NCI-H1436 treated with DMSO at 0.1 percent for 48 hours (cell line): ENCODE results near the gene ATP8B4.
"Not testable (repeated sequence)": the region's sequence is repeated elsewhere in the genome, so short reads cannot be mapped to it uniquely, and the experiment has no call there.

Source experiments
- DNase-seq: peaks from one replicate; lab custom pipeline; 2025; lab: John Stamatoyannopoulos, UW

The ATP8B4 gene, protein sequence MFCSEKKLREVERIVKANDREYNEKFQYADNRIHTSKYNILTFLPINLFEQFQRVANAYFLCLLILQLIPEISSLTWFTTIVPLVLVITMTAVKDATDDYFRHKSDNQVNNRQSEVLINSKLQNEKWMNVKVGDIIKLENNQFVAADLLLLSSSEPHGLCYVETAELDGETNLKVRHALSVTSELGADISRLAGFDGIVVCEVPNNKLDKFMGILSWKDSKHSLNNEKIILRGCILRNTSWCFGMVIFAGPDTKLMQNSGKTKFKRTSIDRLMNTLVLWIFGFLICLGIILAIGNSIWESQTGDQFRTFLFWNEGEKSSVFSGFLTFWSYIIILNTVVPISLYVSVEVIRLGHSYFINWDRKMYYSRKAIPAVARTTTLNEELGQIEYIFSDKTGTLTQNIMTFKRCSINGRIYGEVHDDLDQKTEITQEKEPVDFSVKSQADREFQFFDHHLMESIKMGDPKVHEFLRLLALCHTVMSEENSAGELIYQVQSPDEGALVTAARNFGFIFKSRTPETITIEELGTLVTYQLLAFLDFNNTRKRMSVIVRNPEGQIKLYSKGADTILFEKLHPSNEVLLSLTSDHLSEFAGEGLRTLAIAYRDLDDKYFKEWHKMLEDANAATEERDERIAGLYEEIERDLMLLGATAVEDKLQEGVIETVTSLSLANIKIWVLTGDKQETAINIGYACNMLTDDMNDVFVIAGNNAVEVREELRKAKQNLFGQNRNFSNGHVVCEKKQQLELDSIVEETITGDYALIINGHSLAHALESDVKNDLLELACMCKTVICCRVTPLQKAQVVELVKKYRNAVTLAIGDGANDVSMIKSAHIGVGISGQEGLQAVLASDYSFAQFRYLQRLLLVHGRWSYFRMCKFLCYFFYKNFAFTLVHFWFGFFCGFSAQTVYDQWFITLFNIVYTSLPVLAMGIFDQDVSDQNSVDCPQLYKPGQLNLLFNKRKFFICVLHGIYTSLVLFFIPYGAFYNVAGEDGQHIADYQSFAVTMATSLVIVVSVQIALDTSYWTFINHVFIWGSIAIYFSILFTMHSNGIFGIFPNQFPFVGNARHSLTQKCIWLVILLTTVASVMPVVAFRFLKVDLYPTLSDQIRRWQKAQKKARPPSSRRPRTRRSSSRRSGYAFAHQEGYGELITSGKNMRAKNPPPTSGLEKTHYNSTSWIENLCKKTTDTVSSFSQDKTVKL

GRCh38 chr15:50119063-50120040 lies at the start of gene ATP8B4:
Gene ATP8B4, minus strand, starts transcription at chr15:50119233. Its CDS starts 12,267 bp downstream, at chr15:50106966.
- no peak for DNase-seq

DNA sequence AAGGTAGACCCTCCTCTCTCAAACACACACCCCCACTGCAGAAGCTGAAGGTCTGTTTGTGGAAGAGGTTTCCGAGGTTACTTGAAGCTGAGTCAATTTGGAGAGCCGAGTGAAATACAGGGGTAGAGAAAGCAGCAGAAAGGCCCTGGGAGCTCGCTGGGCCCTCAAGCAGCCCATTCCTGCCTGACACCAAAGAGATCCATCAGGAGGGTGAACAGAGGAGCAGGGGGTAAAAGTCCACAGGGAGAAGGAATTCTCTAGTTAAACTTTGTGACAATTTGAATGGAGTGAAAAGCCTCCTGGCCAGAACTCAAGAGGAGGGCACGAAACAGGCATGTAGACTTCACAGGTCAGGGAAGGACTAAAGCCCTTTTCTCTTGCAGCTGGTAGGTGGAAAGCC lies 49.3 kb upstream of the ATP8B4 start:
- no peak for DNase-seq

DNA sequence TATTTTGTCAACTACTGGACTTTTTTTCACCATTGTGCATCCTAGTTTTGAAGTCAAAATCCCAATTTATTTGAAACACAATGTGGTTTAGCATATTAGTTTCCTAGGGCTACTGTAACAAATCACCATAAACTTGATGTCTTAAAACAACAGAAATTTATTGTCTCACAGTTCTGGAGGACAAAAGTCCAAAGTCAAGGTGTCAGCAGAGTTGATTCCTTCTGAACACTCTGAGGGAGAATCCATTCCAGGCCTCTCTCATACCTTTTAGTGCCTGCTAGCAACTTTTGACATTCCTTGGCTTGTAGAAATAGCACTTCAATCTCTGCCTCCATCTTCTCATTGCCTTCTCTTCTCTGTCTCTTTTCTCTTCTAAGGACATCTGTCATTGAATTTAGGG lies 48.1 kb upstream of the ATP8B4 start:
- no peak for DNase-seq

- DNase-seq: no peak
These were observed 47.2 kb upstream of the ATP8B4 start for GRCh38 chr15:50166216-50166615.

- no peak for DNase-seq
These were observed 45.4 kb upstream of the ATP8B4 start for GRCh38 chr15:50164458-50164857.

- no peak for DNase-seq
These were observed 44.8 kb upstream of the ATP8B4 start for GRCh38 chr15:50163719-50164410.

GRCh38 chr15:50162969-50163718 lies 44.1 kb upstream of the ATP8B4 start:
- no peak for DNase-seq

- not testable (repeated sequence) for DNase-seq
These were observed 39.2 kb upstream of the ATP8B4 start for GRCh38 chr15:50158236-50158635.

DNA sequence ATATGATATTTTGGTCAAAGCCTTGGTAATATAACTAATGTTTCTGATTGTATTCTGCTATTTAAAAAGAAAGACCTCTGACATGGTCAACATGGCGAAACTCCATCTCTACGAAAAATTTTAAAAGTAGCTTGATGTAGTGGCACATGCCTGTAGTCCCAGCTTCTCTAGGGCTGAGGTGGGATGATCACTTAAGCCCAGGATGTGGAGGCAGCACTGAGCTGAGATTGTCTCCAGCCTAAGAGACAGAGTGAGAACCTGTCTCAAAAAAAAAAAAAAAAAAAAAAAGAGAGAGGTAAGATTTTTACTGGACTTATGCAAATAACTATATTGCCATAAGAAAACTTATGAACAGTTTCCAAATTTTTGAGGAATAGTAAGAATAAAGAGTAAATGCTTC lies 32.4 kb upstream of the ATP8B4 start:
- no peak for DNase-seq

DNA sequence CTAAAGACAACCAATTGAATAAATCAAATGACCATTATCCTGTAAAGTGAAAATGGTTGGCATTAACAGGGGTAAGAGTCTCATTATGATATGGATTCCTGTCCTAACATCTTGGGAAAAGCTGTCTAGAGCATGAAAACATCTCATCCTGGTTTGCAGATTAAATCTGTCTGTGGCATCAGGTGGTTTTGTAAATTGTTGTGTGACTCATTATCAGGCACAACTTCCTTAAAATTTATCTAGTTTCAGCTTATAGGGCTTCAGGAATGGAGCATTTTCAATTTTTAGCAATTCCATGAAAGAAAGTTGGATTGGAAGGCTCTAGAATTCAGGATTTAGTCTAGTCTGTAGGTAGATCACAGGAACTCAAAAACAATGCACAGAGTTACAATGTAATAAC lies 31.8 kb upstream of the ATP8B4 start:
- no peak for DNase-seq

- DNase-seq: no peak
These were observed 31.3 kb upstream of the ATP8B4 start for GRCh38 chr15:50150349-50150748.

DNA sequence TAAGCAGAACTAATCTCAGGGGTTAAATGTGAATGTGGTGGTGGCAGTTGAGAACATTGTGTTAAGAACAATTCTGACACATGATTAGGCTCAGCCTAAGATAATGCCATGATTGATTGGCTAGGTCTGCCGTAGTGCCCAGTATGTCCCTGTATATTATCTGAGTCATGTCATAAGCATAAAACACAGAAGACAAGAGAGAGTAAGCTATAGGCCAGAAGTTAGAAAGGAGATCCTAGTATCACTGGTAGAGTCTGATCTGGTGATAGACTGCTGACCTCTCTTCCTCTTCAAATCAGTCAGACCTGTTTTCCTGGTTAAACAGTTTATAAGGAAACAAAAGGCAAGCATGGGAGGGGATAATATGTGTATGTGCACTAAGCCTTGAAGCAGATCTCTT lies 30.1 kb upstream of the ATP8B4 start:
- DNase-seq: no peak

GRCh38 chr15:50148362-50148963 lies 29.4 kb upstream of the ATP8B4 start:
- no peak for DNase-seq

DNA sequence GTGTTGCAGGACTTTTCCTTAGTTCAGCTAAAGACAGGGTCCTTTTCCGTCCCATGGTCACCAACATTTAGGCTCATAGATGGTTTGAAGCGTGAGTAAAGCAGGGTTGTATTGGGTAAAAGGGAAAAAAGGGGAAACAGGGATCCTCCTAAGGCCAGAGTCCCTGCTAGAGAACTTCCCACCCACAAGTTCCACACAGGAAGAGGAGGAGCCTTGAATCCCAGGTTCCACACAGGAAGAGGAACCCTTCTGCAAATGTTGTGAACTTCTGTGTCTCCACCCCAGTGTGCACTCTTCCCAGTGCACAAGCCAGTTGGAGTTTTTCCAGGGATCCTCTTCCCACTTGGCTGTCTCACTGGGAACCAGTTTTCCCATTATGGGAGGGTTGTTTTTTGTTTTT lies 27.6 kb upstream of the ATP8B4 start:
- no peak for DNase-seq

DNA sequence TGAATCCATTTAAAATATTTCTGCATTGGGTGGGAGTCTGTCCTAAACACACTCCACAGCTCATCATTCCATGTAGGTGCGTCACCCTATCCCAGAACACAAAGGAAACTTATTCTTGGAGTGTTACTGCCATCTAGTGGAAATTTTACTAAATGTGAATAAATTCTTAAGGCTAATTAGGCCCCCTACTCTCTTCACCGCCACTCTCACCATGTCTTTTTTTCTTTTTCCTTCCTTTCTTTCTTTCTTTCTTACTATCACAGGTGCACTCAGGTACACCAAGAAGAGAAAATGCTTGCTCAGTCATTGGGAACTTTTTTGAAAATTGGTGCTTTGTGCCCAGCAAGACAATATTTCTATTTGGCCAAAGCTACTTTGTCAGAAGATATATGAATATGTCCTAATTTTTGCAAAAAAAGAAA lies 26.4 kb upstream of the ATP8B4 start:
- DNase-seq: no peak

DNA sequence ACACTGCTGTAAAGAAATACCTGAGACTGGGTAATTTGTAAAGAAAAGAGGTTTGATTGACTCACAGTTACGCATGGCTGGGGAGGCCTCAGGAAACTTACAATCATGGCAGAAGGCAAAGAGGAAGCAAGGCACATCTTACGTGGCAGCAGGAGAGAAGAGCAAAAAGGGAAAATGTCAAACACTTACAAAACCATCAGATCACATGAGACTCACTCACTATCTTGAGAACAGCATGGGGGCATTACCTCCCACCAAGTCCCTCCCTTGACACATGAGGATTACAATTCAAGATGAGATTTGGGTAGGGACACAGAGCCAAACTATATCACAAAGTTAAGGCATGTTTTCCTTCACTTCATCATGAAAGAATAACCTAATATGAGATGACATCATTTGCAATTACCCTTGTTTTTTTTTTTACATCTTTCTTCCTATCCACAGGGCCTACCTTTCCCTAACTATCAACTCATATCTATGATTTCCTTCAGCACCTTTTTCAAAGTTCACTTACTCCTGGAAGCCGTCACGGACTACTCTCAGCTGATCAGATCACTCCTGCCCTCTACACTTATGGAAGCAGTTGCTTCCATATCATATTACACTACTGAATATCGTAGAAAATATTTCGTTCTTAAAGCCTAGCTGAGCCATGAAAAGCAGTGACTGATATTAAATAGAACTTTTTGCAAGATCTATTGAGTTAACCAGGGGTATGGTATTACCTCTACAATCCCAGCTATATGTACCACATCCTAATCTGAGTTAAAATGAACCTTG lies 25.5 kb upstream of the ATP8B4 start:
- no peak for DNase-seq

DNA sequence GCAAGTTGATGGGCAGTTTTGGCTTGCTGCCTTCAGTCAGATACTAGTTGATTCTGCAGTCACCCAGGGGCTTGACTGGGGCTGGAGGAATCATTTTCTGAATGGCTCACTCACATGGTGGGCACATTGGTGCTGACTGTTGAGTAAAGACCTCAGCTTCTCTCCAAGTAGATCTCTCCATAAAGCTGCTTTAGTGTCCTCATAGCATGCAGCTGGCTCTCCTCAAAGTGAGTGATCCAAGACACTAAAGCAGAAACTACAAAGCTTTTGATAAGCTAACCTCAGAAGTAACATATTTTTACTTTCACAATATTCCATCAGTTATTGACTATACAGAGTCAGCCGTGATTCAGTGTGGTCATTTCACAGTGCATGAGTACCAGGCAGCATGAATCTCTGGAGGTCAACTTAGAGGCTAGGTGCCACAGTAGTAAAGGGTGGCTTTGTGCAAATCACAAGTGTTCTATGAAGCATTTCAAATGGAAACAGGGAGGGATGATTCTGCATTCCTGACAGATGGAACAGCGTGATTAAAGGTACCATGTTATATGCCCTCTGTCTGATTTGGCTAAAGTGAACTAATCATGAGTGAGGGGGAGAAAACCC lies 24.3 kb upstream of the ATP8B4 start:
- DNase-seq: no peak

DNA sequence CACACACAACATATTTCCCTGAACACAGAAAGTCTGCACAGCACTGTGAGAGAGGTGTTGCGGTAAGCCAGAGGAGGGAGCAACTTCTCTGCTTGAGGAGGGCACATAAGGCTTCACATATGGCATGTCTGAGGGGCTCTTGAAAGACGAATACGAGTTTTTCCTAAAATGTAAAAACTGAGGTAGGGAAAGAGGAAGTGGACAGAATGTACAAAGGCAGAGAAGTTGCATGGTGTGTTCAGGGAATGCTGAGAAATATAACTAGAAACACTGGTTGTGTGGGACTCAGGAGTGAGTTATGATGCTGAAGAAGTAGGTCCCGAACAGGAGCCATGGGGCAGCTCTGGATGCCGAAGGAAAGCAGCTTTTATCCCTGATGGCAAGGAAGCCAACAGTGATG lies 22.8 kb upstream of the ATP8B4 start:
- DNase-seq: no peak
